OCI-LY7 (cell line): ENCODE results near the gene FCSK.

Experiments
- CTCF ChIP-seq: fragments of 200-600 bp; sonication (generic); conservative IDR thresholded peaks from 2 replicates; pipeline ENCODE4 v1.5.1; 2014; ENCODE audit warnings: mild to moderate bottlenecking, antibody characterized with exemption, low read length, moderate library complexity, mixed read lengths
- EZH2phosphoT487 ChIP-seq: fragments of 200-600 bp; sonication (generic); IDR thresholded peaks from 2 replicates; pipeline ENCODE4 v1.6.1; 2018; ENCODE audit warnings: low read depth, borderline replicate concordance, mild to moderate bottlenecking, mixed run types, antibody characterized with exemption, low read length, moderate library complexity, mixed read lengths

- TF ChIP-seq CTCF (no peak), EZH2phosphoT487 (no peak)
These were observed 23.8 kb downstream of the FCSK start for GRCh38 chr16:70478169-70478568.
